ENCODE results near the gene SCFD2.
"Not testable (repeated sequence)": the region's sequence is repeated elsewhere in the genome, so short reads cannot be mapped to it uniquely, and the experiment has no call there.

Gene SCFD2

DNA sequence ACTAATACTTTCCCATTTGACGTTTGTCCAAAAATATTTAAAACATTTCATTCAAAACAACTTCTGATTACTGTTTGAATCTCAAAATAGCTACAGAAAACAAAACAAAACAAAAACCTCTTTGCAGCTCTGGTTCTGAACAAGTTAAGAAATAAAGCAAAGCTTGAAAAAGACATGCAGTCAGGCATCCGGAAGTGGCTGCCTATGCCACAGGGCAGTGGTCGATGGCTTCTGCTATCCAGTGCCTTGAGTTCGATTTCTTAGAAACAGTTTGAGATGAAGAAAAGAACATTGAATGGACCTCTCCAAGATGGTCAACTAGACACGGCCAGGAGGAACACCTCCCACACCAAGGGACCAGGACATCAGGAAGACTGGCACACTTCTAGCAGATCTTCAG lies 125.3 kb downstream of the SCFD2 start:
- Mint-ChIP-seq H3K4me3 (no peak overlapping the region), H3K4me1 (ENCODE audit: low read depth) (no peaks in the 10 kb centered on the region), H3K9me3 (peaks cover 33% of the 10 kb centered on the region), H3K27me3 (ENCODE audit: low read depth) (no peaks in the 10 kb centered on the region), H3K27ac (no peak overlapping the region), H3K36me3 (ENCODE audit: low read depth) (peaks cover 7% of the 10 kb centered on the region)
- DNase-seq (ENCODE audit: low spot score): no peak

DNA sequence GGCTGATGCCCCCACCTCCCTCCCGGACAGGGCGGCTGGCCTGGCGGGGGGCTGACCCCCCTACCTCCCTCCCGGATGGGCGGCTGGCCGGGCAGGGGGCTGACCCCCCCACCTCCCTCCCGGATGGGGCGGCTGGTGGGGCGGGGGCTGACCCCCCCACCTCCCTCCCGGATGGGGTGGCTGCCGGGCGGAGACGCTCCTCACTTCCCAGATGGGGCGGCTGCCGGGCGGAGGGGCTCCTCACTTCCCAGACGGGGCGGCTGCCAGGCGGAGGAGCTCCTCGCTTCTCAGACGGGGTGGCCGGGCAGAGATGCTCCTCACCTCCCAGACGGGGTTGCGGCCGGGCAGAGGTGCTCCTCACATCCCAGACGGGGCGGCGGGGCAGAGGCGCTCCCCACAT lies 127.5 kb downstream of the SCFD2 start:
- H3K4me3 Mint-ChIP-seq; H3K27ac Mint-ChIP-seq; H3K36me3 Mint-ChIP-seq (ENCODE audit: low read depth); H3K4me1 Mint-ChIP-seq (ENCODE audit: low read depth); H3K27me3 Mint-ChIP-seq (ENCODE audit: low read depth); DNase-seq (ENCODE audit: low spot score): not testable (repeated sequence)
- H3K9me3 Mint-ChIP-seq: peaks cover 16% of the 10 kb centered on the region

DNA sequence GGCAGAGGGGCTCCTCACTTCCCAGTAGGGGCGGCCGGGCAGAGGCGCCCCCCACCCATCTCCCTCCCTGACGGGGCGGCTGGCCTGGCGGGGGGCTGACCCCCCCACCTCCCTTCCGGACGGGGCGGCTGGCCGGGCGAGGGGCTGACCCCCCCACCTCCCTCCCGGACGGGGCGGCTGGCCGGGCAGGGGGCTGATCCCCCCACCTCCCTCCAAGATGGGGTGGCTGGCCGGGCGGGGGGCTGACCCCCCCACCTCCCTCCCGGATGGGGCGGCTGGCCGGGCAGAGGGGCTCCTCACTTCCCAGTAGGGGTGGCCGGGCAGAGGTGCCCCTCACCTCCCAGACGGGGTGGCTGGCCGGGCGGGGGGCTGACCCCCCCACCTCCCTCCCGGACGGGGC lies 128.1 kb downstream of the SCFD2 start:
- peaks cover 11% of the 10 kb centered on the region for H3K9me3 Mint-ChIP-seq
- not testable (repeated sequence) for H3K27me3 Mint-ChIP-seq (ENCODE audit: low read depth); H3K36me3 Mint-ChIP-seq (ENCODE audit: low read depth); DNase-seq (ENCODE audit: low spot score); H3K27ac Mint-ChIP-seq; H3K4me3 Mint-ChIP-seq; H3K4me1 Mint-ChIP-seq (ENCODE audit: low read depth)

DNA sequence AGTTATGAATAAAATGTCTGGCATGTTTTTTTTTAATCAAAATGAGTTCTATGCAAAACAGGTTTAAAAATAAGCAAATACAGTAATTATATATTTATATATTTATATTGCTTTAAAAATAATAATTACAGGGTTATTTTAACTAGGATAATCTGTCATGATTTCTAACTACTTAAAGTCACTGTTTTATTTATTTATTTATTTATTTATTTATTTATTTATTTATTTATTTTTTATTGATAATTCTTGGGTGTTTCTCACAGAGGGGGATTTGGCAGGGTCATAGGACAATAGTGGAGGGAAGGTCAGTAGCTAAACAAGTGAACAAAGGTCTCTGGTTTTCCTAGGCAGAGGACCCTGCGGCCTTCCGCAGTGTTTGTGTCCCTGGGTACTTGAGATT lies 129.2 kb downstream of the SCFD2 start:
- DNase-seq (ENCODE audit: low spot score); H3K4me3 Mint-ChIP-seq; H3K27ac Mint-ChIP-seq; H3K9me3 Mint-ChIP-seq; H3K4me1 Mint-ChIP-seq (ENCODE audit: low read depth); H3K27me3 Mint-ChIP-seq (ENCODE audit: low read depth); H3K36me3 Mint-ChIP-seq (ENCODE audit: low read depth): not testable (repeated sequence)

DNA sequence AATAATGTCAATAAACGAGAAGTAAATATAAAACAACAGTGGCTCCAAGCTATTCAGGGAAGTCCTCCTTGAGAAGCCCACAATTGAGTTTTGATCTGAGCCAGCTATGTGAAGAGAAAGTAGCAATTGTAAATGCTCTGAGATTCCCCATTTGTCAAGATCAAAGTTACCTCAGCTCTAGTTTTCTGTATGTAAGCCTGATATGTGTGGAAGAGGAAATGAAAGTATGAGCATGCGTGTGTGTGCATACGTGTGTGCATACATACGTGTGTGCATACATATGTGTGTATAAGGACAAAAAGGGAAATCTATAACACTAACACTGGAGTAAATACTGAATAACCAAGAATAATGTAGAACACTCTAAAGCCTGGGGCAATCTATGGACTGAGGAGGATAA lies 130.3 kb downstream of the SCFD2 start:
- Mint-ChIP-seq H3K27me3 (ENCODE audit: low read depth) (no peaks in the 10 kb centered on the region), H3K4me3 (no peak overlapping the region), H3K9me3 (peaks cover 4% of the 10 kb centered on the region), H3K27ac (no peak overlapping the region), H3K36me3 (ENCODE audit: low read depth) (peaks cover 3% of the 10 kb centered on the region), H3K4me1 (ENCODE audit: low read depth) (peaks cover 6% of the 10 kb centered on the region)
- DNase-seq (ENCODE audit: low spot score): no peak

DNA sequence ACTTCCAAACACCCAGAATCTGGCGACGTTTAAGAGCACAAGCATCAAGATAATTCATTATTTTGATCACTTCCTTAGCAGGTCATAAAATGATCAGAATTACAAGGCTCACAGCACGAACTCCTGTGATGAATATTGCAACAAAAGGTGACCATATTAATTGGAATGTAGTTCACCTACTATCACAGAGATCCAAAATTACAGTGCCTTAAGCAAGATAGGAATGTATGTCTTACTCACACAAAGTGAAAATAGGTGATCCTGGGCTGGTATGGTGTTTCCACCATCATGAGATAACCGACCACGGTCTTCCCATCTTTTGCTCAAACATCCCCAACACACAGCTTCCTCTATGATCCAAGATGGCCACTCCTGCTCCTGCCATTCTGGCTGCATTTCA lies 131.2 kb downstream of the SCFD2 start:
- Mint-ChIP-seq H3K36me3 (ENCODE audit: low read depth) (peaks cover 3% of the 10 kb centered on the region), H3K4me3 (no peak overlapping the region), H3K9me3 (peaks cover under 1% of the 10 kb centered on the region), H3K4me1 (ENCODE audit: low read depth) (peaks cover 6% of the 10 kb centered on the region), H3K27me3 (ENCODE audit: low read depth) (no peaks in the 10 kb centered on the region), H3K27ac (no peak overlapping the region)
- DNase-seq (ENCODE audit: low spot score): no peak

DNA sequence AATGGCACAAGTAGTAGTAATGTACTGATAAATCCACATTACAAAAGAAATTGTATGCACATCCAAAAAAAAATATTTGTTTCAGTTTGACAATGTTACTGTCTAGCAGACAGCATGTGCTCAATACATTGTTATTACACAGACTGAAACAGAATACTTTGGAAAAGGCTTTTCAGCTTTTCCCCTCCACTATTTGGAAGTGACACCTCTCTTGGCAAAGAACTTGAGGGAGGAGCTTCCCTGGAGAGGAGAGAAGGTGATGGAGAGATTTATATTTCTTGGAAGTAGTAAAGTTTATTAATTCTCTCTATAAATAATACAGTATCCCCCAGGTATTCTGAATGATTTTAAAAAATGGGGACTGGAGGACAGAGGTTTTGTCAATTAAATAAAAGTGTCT lies 131.8 kb downstream of the SCFD2 start:
- H3K9me3 Mint-ChIP-seq: no peaks in the 10 kb centered on the region
- no peaks in the 10 kb centered on the region for H3K36me3 Mint-ChIP-seq (ENCODE audit: low read depth)
- H3K4me1 Mint-ChIP-seq (ENCODE audit: low read depth): peaks cover 6% of the 10 kb centered on the region
- no peak overlapping the region for H3K27ac Mint-ChIP-seq
- H3K4me3 Mint-ChIP-seq: no peak overlapping the region
- no peaks in the 10 kb centered on the region for H3K27me3 Mint-ChIP-seq (ENCODE audit: low read depth)
- DNase-seq (ENCODE audit: low spot score): no peak

DNA sequence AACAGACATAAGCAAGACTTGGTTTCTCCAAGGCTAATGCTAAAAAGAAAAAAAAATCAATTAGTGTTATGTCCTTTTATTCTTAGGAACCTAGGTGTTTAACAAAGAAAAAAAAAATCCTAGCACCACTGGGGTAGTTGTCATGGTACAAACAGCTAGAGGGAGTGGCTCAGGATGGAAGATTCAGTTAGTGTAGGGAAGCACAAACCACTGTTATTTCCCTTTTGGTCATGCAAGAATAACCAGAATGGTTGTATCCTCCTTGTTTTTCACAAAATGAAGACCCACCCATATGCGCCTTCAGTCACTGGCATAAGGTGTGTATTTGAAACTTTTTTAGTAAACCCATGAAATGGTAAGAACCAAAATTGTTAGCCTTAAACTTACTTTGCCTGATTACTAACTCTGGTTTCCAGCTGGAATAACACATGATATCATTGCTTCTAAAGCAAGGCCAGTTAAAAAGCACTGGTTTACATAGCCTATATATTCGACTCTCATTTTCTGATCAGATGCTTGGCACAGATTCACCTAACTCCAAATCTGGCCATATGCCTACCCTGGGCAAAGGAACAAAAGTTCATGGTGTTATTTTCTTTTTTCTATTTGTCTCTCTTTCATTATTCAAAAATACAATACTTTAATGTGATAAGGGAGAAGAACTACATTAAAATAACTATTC lies 132.6 kb downstream of the SCFD2 start:
- no peaks in the 10 kb centered on the region for H3K27me3 Mint-ChIP-seq (ENCODE audit: low read depth)
- H3K27ac Mint-ChIP-seq: no peak overlapping the region
- H3K4me3 Mint-ChIP-seq: no peak overlapping the region
- peaks cover 6% of the 10 kb centered on the region for H3K4me1 Mint-ChIP-seq (ENCODE audit: low read depth)
- no peaks in the 10 kb centered on the region for H3K36me3 Mint-ChIP-seq (ENCODE audit: low read depth)
- DNase-seq (ENCODE audit: low spot score): no peak
- H3K9me3 Mint-ChIP-seq: no peaks in the 10 kb centered on the region

DNA sequence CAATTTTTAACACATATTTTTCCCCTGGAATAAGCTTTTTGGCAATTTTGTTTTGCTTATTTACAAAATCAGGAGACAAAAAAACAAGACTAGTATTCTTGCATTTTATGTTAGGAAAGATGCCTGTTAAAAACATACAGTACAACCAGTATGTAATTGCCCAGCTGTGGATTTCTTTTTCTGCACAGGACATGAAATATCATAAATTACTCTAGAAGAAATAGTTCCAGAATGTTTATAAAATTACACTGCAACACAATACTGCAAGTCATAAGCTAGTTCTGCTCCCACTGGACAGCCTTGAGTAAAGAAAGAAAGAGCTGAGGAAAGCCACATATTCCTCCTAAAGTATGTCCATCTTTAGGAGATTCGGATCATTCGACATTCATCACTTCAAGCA lies 133.5 kb downstream of the SCFD2 start:
- no peaks in the 10 kb centered on the region for H3K9me3 Mint-ChIP-seq
- no peak overlapping the region for H3K4me3 Mint-ChIP-seq
- no peaks in the 10 kb centered on the region for H3K36me3 Mint-ChIP-seq (ENCODE audit: low read depth)
- H3K4me1 Mint-ChIP-seq (ENCODE audit: low read depth): peaks cover 6% of the 10 kb centered on the region
- no peak overlapping the region for H3K27ac Mint-ChIP-seq
- H3K27me3 Mint-ChIP-seq (ENCODE audit: low read depth): no peaks in the 10 kb centered on the region
- no peak for DNase-seq (ENCODE audit: low spot score)

DNA sequence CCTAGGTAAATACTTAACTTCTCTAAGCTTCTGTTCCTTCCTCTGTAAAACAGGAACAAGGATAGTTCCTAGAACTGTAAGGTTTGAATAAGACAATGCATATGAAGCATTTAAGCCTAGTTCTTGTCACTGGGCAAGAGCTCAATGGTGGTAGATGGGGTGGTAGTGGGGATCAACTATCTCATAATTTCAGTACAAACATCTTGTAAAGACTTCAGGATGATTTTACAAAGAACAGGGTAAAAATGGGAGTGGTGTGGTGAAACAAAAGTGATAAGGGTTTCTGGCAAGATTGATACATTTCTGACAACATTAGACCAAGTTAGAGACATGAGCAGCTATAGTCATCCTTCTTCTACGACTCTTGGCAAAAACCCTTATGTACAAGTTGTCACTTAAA lies 137.8 kb downstream of the SCFD2 start:
- DNase-seq (ENCODE audit: low spot score): no peak
- no peaks in the 10 kb centered on the region for H3K36me3 Mint-ChIP-seq (ENCODE audit: low read depth)
- no peak overlapping the region for H3K4me3 Mint-ChIP-seq
- no peaks in the 10 kb centered on the region for H3K27me3 Mint-ChIP-seq (ENCODE audit: low read depth)
- H3K9me3 Mint-ChIP-seq: no peaks in the 10 kb centered on the region
- no peak overlapping the region for H3K27ac Mint-ChIP-seq
- H3K4me1 Mint-ChIP-seq (ENCODE audit: low read depth): peaks cover 5% of the 10 kb centered on the region

DNA sequence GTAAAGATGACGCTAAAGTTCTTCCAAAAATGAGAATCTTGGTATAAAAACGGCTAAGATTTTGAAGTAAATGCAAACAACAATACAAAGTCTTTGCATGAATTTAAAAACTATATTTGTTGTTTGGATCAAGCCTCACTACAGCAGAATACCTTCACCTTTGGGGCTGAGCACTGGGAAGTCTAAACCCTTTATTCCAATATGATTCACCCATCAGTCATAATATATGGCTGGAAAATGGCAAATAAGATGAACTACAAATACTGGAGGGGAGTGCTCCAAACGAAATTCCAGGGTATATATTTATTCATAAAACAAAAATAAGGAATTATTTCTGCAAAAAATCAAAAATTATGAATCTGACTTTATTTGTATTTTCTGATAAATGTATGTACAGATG lies 138.4 kb downstream of the SCFD2 start:
- no peak for DNase-seq (ENCODE audit: low spot score)
- H3K27me3 Mint-ChIP-seq (ENCODE audit: low read depth): no peaks in the 10 kb centered on the region
- no peak overlapping the region for H3K27ac Mint-ChIP-seq
- H3K36me3 Mint-ChIP-seq (ENCODE audit: low read depth): no peaks in the 10 kb centered on the region
- H3K4me1 Mint-ChIP-seq (ENCODE audit: low read depth): no peaks in the 10 kb centered on the region
- H3K9me3 Mint-ChIP-seq: no peaks in the 10 kb centered on the region
- H3K4me3 Mint-ChIP-seq: no peak overlapping the region

DNA sequence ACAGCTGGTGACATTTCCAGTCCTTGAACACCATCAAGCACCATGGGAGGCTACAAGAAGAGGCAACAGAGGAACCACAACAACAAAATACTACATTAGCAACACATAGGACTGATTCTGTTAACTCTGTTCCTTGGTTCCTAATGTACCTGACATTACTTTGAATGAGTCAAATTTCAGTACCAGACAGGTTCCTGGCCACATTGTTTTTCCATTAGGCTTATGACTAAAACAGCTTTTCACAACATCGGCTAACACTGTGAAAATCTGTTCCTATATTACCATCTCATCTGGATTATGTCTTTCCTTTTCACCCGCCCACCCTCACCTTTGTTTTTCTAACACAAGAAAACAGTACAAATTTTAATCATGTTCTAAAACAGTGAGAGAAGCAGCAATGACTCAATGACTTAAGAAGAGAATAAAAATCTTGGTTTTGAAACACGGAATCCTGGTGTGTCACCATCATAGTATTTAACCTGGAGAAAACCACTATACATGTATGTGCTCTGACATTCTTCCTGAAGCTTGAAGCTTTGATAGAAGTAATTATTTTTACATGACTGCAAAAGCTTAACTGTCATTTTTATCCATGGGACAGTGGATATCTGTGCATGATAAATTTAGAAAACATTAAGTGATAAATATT lies 143.9 kb downstream of the SCFD2 start:
- Mint-ChIP-seq H3K4me1 (ENCODE audit: low read depth) (no peaks in the 10 kb centered on the region), H3K27me3 (ENCODE audit: low read depth) (no peaks in the 10 kb centered on the region), H3K36me3 (ENCODE audit: low read depth) (peaks cover 3% of the 10 kb centered on the region), H3K9me3 (peaks cover 12% of the 10 kb centered on the region), H3K27ac (no peak overlapping the region), H3K4me3 (no peak overlapping the region)
- DNase-seq (ENCODE audit: low spot score): no peak

DNA sequence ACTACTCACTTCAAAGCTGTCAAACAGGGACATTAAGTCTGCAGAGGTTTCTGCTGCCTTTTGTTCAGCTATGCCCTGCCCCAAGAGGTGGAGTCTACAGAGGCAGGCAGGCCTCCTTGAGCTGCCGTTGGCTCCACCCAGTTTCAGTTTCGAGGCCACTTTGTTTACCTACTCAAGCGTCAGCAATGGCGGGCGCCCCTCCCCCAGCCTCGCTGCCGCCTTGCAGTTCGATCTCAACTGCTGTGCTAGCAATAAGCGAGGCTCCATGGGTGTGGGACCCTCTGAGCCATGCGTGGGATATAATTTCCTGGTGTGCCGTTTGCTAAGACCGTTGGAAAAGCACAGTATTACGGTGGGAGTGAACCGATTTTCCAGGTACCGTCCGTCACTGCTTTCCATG lies 146.7 kb downstream of the SCFD2 start:
- not testable (repeated sequence) for H3K27me3 Mint-ChIP-seq (ENCODE audit: low read depth); H3K4me1 Mint-ChIP-seq (ENCODE audit: low read depth); H3K4me3 Mint-ChIP-seq; H3K36me3 Mint-ChIP-seq (ENCODE audit: low read depth); H3K27ac Mint-ChIP-seq; DNase-seq (ENCODE audit: low spot score)
- H3K9me3 Mint-ChIP-seq: peaks cover 18% of the 10 kb centered on the region

DNA sequence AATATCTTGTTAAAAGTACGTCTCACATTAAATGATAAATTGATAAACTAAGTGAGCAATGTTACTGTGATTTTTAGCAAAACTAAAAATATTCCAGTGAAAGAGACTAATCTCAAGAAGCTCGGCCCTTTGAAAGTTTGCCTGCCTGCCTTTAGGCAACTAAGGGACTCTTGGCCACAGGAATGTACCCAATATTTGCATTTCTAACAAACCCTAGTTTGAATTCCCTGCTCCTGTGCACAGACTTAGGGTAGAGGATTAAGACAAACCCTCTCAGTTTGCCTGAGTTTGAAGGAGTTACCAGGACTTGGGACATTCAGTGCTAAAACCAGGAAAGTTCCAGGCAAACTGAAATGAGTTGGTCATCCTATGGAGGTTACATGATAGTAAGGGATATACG lies 157.1 kb downstream of the SCFD2 start:
- H3K36me3 Mint-ChIP-seq (ENCODE audit: low read depth): peaks cover 2% of the 10 kb centered on the region
- no peaks in the 10 kb centered on the region for H3K9me3 Mint-ChIP-seq
- H3K4me1 Mint-ChIP-seq (ENCODE audit: low read depth): no peaks in the 10 kb centered on the region
- H3K4me3 Mint-ChIP-seq: no peak overlapping the region
- no peaks in the 10 kb centered on the region for H3K27me3 Mint-ChIP-seq (ENCODE audit: low read depth)
- H3K27ac Mint-ChIP-seq: no peak overlapping the region
- DNase-seq (ENCODE audit: low spot score): no peak

DNA sequence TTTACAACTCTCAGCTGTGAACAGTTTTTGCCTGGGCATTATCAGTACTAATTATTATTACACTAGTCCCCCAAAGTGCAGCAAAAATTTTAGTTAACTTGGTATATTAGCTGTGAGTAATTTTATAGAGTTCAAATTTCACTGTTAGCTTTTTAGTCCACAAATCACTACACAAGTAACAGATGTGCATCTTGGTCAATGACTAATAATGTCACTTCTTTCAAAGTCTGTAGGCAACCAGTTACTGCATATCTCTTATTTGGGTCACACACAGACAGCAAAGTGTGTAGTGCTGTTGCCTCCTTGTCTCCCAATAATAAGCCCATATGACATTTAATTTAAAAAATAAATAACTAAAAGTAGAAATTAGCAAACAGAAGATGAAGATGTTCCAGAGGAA lies 159.9 kb downstream of the SCFD2 start:
- Mint-ChIP-seq H3K9me3 (no peaks in the 10 kb centered on the region), H3K27me3 (ENCODE audit: low read depth) (no peaks in the 10 kb centered on the region), H3K4me1 (ENCODE audit: low read depth) (no peaks in the 10 kb centered on the region), H3K27ac (no peak overlapping the region), H3K36me3 (ENCODE audit: low read depth) (peaks cover 2% of the 10 kb centered on the region), H3K4me3 (no peak overlapping the region)
- DNase-seq (ENCODE audit: low spot score): no peak
